Measurements from ENCODE around the gene FHIT. TPM values are rescaled to one million over a fixed set of nuclear protein-coding genes. Genes with fewer than 3 reads are reported as not detected.

The FHIT gene
- total and polyA plus RNA-seq, 2 of the 4 experiments (the other 2 are of a cell fraction), result 0.07 TPM; not detected in 1

DNA sequence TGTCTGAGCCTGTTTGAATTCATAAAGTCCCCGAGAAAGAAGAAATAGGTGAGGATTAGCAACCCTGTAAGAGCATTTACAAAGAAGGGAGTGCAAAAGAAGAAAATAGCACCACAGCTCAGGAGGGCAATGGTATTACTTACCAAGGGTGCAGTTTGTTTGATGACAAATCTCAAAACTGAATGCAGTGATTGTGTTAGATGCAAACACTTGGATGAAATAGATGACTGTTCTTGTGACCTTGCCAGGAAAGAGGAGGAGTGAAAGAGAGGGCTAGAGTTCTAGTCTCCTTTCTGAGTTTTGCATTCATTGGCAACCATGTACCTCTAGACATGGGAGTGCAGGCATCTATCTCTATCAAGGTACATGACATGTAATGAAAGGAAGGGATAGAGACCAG, 1170.6 kb downstream of the FHIT start:
- POLR2A ChIA-PET (ENCODE audit: unreplicated experiment), result no interaction called here
- BruUV-seq (replicated peaks), result no TSS peak
- no peak overlapping the region for H2BK5ac ChIP-seq (ENCODE audit: low read depth, low read length, poor library complexity, severe bottlenecking)
- H3K9ac ChIP-seq (ENCODE audit: low read depth, low read length), result no peak overlapping the region
- no peaks in the 10 kb centered on the region for H4K20me1 ChIP-seq (ENCODE audit: insufficient read depth, low read length)
- no peak overlapping the region for H4K91ac ChIP-seq (ENCODE audit: insufficient read depth, low read depth, low read length)
- no peak overlapping the region for H3K23ac ChIP-seq (ENCODE audit: low read depth, low read length)
- no peak for DNase-seq
- H3K27me3 ChIP-seq (ENCODE audit: control insufficient read depth, insufficient read depth, low read length), result no peaks in the 10 kb centered on the region
- TF ChIP-seq POLR2A (IDR thresholded peaks at IDR 0.05; ENCODE audit: low read depth, low read length), result no peak
- TF ChIP-seq BHLHE40 (IDR thresholded peaks at IDR 0.05; ENCODE audit: low read depth, low read length), result no peak
- TF ChIP-seq CEBPB (IDR thresholded peaks at IDR 0.05; ENCODE audit: low read depth, low read length), result no peak
- TF ChIP-seq NFE2L2 (IDR thresholded peaks at IDR 0.05; ENCODE audit: low read depth, low read length), result no peak
- TF ChIP-seq SMC3 (IDR thresholded peaks at IDR 0.05; ENCODE audit: low read depth, low read length), result no peak
- TF ChIP-seq RAD21 (IDR thresholded peaks at IDR 0.05; ENCODE audit: low read length), result no peak
- TF ChIP-seq, protein P1, sequence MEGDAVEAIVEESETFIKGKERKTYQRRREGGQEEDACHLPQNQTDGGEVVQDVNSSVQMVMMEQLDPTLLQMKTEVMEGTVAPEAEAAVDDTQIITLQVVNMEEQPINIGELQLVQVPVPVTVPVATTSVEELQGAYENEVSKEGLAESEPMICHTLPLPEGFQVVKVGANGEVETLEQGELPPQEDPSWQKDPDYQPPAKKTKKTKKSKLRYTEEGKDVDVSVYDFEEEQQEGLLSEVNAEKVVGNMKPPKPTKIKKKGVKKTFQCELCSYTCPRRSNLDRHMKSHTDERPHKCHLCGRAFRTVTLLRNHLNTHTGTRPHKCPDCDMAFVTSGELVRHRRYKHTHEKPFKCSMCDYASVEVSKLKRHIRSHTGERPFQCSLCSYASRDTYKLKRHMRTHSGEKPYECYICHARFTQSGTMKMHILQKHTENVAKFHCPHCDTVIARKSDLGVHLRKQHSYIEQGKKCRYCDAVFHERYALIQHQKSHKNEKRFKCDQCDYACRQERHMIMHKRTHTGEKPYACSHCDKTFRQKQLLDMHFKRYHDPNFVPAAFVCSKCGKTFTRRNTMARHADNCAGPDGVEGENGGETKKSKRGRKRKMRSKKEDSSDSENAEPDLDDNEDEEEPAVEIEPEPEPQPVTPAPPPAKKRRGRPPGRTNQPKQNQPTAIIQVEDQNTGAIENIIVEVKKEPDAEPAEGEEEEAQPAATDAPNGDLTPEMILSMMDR (conservative IDR thresholded peaks at IDR 0.05; ENCODE audit: low read depth, low read length), result no peak
- no peak for TF ChIP-seq MAFK (IDR thresholded peaks at IDR 0.05; ENCODE audit: low read depth, low read length)
- TF ChIP-seq, protein P2, sequence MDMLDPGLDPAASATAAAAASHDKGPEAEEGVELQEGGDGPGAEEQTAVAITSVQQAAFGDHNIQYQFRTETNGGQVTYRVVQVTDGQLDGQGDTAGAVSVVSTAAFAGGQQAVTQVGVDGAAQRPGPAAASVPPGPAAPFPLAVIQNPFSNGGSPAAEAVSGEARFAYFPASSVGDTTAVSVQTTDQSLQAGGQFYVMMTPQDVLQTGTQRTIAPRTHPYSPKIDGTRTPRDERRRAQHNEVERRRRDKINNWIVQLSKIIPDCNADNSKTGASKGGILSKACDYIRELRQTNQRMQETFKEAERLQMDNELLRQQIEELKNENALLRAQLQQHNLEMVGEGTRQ (IDR thresholded peaks at IDR 0.05; ENCODE audit: low read depth, low read length), result no peak
- TF ChIP-seq, protein P3, sequence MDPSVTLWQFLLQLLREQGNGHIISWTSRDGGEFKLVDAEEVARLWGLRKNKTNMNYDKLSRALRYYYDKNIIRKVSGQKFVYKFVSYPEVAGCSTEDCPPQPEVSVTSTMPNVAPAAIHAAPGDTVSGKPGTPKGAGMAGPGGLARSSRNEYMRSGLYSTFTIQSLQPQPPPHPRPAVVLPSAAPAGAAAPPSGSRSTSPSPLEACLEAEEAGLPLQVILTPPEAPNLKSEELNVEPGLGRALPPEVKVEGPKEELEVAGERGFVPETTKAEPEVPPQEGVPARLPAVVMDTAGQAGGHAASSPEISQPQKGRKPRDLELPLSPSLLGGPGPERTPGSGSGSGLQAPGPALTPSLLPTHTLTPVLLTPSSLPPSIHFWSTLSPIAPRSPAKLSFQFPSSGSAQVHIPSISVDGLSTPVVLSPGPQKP (IDR thresholded peaks at IDR 0.05; ENCODE audit: borderline replicate concordance, low read depth, low read length), result no peak
- no peak for TF ChIP-seq MAZ (IDR thresholded peaks at IDR 0.05; ENCODE audit: borderline replicate concordance, low read depth, low read length)
- TF ChIP-seq CHD1 (IDR thresholded peaks at IDR 0.05; ENCODE audit: low read depth, low read length), result no peak
- no peak for TF ChIP-seq MXI1 (IDR thresholded peaks at IDR 0.05; ENCODE audit: borderline replicate concordance, low read depth, low read length)
- TF ChIP-seq RFX5 (IDR thresholded peaks at IDR 0.05; ENCODE audit: low read depth, low read length), result no peak
- TF ChIP-seq RCOR1 (IDR thresholded peaks at IDR 0.05; ENCODE audit: insufficient replicate concordance, low read length), result no peak
- TF ChIP-seq FOS (IDR thresholded peaks at IDR 0.05; ENCODE audit: low read depth, low read length), result no peak
- in situ Hi-C loops (cut with MboI; ENCODE audit: low sequenced_read_pairs) (no loop called here), intact Hi-C loops (cut with micrococcal nuclease) (no loop called here), dilution Hi-C loops (cut with HindIII; ENCODE audit: low sequenced_read_pairs, unreplicated experiment) (no loop called here)
- no peaks in the 10 kb centered on the region for H3K9me1 ChIP-seq (ENCODE audit: insufficient read depth, low read length)
- H3K4ac ChIP-seq (ENCODE audit: low read depth, low read length), result no peak overlapping the region
- no peak overlapping the region for H3K4me2 ChIP-seq (ENCODE audit: low read depth, low read length)
- H3K79me1 ChIP-seq (ENCODE audit: low read depth in 1 of 2, low read length in 2 of 2), result no peaks in the 10 kb centered on the region
- no peak overlapping the region for H3K56ac ChIP-seq (ENCODE audit: extremely low read depth, insufficient read depth, low read length)
- H3K4me3 ChIP-seq (ENCODE audit: insufficient read depth, low read depth, low read length), result no peak overlapping the region
- no peak overlapping the region for H4K5ac ChIP-seq (ENCODE audit: low read depth, low read length)
- H2BK120ac ChIP-seq (ENCODE audit: low read depth, low read length), result no peak overlapping the region
- H3K18ac ChIP-seq (ENCODE audit: low read depth, low read length), result no peak overlapping the region
- no peak overlapping the region for H3K27ac ChIP-seq (ENCODE audit: insufficient read depth, low read length)
- no peak overlapping the region for H2AFZ ChIP-seq (replicated peaks; ENCODE audit: low read length, poor library complexity)
- H3K14ac ChIP-seq (replicated peaks; ENCODE audit: low read depth, low read length), result no peak overlapping the region
- no peak overlapping the region for H2AK5ac ChIP-seq (ENCODE audit: low read depth, low read length)
- CTCF ChIA-PET, result no interaction called here
- ATAC-seq (ENCODE audit: low read depth), result no peak
- H2BK15ac ChIP-seq (ENCODE audit: low read depth, low read length), result no peak overlapping the region
- H3K4me1 ChIP-seq (ENCODE audit: control insufficient read depth, insufficient read depth, low read length), result no peaks in the 10 kb centered on the region
- H3K36me3 ChIP-seq (ENCODE audit: control insufficient read depth, insufficient read depth, low read length), result no peaks in the 10 kb centered on the region
- H2AK9ac ChIP-seq (replicated peaks; ENCODE audit: low read depth, low read length, poor library complexity), result no peak overlapping the region
- 100% methylated on average over 1 of the region's 1 CpG; no CpG with 5 or more reads in 1 of the 2 experiments for WGBS, 2 experiments (ENCODE audit: extremely low coverage in 2 of 2, insufficient read length in 1 of 2)
- H3K9me3 ChIP-seq (ENCODE audit: control insufficient read depth, insufficient read depth, low read length), result no peaks in the 10 kb centered on the region
- no peak overlapping the region for H4K8ac ChIP-seq (ENCODE audit: low read depth in 2 of 2, low read length in 2 of 2)
- H2BK20ac ChIP-seq (ENCODE audit: low read depth, low read length), result no peak overlapping the region
